Stomach (tissue), 4 donors: Measurements from ENCODE around the gene MYO3B.

Experiments
- CTCF ChIP-seq, 7 experiments: fragments of 450-650 bp in 4 of 7; fragments of 200-600 bp in 3 of 7; sonication (generic) in 3 of 7; IDR thresholded peaks; one replicate each; pipeline ENCODE4 v1.5.1; 2016 to 2019; ENCODE audit warnings: antibody characterized with exemption in 7 of 7, control low read depth in 2 of 7, mild to moderate bottlenecking in 1 of 7
- POLR2AphosphoS5 ChIP-seq, 3 donors: sonication (generic); formaldehyde crosslinking; IDR thresholded peaks; one replicate each; pipeline ENCODE4 v1.6.1; 2016; ENCODE audit warnings: antibody characterized with exemption in 3 of 3

DNA sequence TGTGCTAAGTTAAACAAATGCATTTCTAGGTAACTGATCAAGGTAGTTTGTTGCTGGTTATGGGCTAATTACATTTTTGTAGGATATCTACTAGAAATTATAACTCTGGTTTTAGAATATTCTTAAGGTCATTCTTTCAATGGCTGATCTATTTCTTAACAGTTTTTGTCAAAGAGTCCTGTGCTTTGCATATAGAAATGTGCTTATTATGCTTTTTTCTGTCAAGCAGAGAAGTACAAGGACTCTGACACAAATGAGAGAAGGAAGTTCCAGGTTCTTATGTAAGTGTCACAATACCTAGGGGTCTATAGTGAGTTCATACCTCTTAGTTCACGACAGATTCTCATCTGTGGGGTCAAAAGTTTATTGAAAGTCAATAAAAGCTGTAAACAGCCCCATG is 88.4 kb downstream of the MYO3B start:
- TF ChIP-seq CTCF (IDR thresholded peaks at IDR 0.05): no peak
- no peak for TF ChIP-seq POLR2AphosphoS5 (IDR thresholded peaks at IDR 0.05)
